HFFc6 (cell line): ENCODE data around the gene RDH14. TPM values are rescaled to one million over a fixed set of nuclear protein-coding genes. Genes with fewer than 3 reads are reported as not detected.

ENCODE experiments used
- DNase-seq: peaks from one replicate; pipeline ENCODE4 v3.0.0-alpha.2; 2018
- H3K27ac Mint-ChIP-seq: 2 replicates; pipeline ENCODE4 v1.8.0; 2020; ENCODE audit warnings: mild to moderate bottlenecking, mixed read lengths
- H3K27me3 Mint-ChIP-seq: 2 replicates; pipeline ENCODE4 v1.8.0; 2021; ENCODE audit warnings: mild to moderate bottlenecking, moderate library complexity, mixed read lengths; ENCODE audit not compliant: insufficient read depth
- H3K36me3 Mint-ChIP-seq: 2 replicates; pipeline ENCODE4 v1.8.0; 2021; ENCODE audit warnings: low read depth, mixed read lengths
- H3K4me1 Mint-ChIP-seq: 2 replicates; pipeline ENCODE4 v1.8.0; 2020; ENCODE audit warnings: low read depth, mixed read lengths
- H3K4me3 Mint-ChIP-seq: 2 replicates; pipeline ENCODE4 v1.8.0; 2020; ENCODE audit warnings: mild to moderate bottlenecking, moderate library complexity, mixed read lengths
- H3K9me3 Mint-ChIP-seq: 2 replicates; pipeline ENCODE4 v1.8.0; 2020; ENCODE audit warnings: mild to moderate bottlenecking, mixed read lengths
- CTCF ChIP-seq: fragments of 200-600 bp; sonication (generic); IDR thresholded peaks from 2 replicates; pipeline ENCODE4 v1.5.0; 2021; ENCODE audit warnings: antibody characterized with exemption, mild to moderate bottlenecking
- total RNA-seq, 6 experiments: library from RNA; stranded (reverse); fragmentation: NEBNext Ultra II Directional; extraction: Animal tissue kit (Norgen Biotek cat#: 25700); gene quantifications; 2 replicates in 1 of 6; 3 replicates in 5 of 6; pipeline ENCODE4 v1.2.3, GENCODE V29; 2021

RDH14 gene
- total RNA-seq, 6 experiments from 2014 or later: 15.0 to 21.6 (median 17.7) TPM

DNA sequence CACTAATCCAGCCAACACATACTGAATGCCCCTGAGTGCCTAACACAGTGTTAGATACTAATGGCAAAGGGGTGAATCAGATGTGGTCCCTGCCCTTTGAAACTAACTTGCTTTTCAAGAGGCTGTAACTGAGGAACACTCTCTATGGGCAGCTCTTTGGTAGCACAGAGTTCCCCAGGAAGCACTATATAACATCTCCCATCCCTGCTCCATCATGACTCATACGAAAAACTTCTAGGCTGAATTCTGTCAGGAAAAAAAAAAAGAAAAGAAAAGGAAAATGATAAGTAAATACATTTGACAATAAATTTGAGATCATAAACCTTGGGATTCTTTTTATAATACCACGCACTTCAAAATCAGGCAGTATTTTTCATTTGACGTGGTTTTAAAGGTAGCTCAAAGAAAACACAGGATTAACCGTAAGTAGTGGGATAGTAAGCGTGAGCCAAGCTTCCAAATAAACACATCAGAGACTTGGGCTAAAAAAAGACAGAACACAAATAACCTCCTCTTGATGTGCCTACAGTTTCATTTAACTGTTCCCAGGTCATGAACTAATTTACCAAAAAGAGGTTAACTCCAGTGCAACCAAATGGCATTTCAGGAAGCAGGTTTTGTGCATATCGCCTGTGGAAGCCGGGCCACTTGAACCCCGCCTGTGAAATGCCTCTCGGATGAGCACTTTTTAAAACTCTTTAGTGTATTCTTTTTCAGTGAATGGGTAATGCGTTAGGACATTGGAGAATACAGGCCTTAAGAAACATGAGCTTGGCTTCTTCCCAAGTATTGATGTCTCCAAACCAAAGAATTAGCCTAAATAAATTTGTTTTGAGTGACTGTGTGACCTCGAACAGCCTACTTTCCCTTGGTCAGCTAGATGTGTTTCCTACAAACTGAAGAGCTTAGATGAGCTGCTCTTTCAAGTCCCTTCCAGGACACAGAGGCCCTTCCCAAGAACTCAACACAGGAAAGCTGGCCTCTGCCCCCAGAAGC lies 42.0 kb downstream of the RDH14 start:
- no peaks in the 10 kb centered on the region for H3K27me3 Mint-ChIP-seq
- no peak for TF ChIP-seq CTCF
- peaks cover 83% of the 10 kb centered on the region for H3K4me1 Mint-ChIP-seq
- DNase-seq: peak; percentile 33
- peak overlapping the region; percentile 72 for H3K4me3 Mint-ChIP-seq
- H3K27ac Mint-ChIP-seq: peak overlapping the region; percentile 76
- H3K36me3 Mint-ChIP-seq: no peaks in the 10 kb centered on the region
- no peaks in the 10 kb centered on the region for H3K9me3 Mint-ChIP-seq

GRCh38 chr2:18517386-18517785 lies 43.1 kb downstream of the RDH14 start:
- Mint-ChIP-seq H3K27me3 (no peaks in the 10 kb centered on the region), H3K4me3 (no peak overlapping the region), H3K4me1 (peaks cover 73% of the 10 kb centered on the region)

DNA sequence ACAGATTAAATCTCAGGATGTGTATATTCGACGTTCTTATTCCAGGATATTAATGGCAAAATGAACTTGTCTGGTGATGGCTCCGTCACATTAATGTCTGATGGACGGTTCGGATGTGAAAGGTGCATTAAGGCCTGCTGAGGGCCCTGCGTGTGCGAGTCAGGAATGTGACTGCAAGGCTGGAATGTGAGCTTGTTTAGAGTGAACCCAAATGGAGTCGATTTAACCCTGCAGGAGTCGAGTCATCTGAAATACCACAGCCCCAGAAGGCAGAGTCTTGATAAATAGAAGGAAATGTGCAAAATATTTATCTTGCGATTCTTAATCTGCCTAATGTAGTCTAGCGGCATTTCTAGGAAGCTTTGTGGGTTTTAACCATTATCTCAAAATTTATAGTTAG lies 44.3 kb downstream of the RDH14 start:
- Mint-ChIP-seq H3K36me3 (no peaks in the 10 kb centered on the region), H3K27ac (peak overlapping the region; percentile 59), H3K4me1 (peaks cover 66% of the 10 kb centered on the region), H3K4me3 (peak overlapping the region; percentile 33), H3K9me3 (no peaks in the 10 kb centered on the region), H3K27me3 (peaks cover 2% of the 10 kb centered on the region; the same call in 1 of the 2 replicates)
- peak; percentile 63 for DNase-seq
- TF ChIP-seq CTCF: no peak

More at GRCh38 chr2:18517386-18517785, 43.1 kb downstream of the RDH14 start:
- Mint-ChIP-seq H3K9me3 (no peaks in the 10 kb centered on the region), H3K36me3 (no peaks in the 10 kb centered on the region), H3K27ac (no peak overlapping the region)
- TF ChIP-seq CTCF: no peak
- DNase-seq: no peak

DNA sequence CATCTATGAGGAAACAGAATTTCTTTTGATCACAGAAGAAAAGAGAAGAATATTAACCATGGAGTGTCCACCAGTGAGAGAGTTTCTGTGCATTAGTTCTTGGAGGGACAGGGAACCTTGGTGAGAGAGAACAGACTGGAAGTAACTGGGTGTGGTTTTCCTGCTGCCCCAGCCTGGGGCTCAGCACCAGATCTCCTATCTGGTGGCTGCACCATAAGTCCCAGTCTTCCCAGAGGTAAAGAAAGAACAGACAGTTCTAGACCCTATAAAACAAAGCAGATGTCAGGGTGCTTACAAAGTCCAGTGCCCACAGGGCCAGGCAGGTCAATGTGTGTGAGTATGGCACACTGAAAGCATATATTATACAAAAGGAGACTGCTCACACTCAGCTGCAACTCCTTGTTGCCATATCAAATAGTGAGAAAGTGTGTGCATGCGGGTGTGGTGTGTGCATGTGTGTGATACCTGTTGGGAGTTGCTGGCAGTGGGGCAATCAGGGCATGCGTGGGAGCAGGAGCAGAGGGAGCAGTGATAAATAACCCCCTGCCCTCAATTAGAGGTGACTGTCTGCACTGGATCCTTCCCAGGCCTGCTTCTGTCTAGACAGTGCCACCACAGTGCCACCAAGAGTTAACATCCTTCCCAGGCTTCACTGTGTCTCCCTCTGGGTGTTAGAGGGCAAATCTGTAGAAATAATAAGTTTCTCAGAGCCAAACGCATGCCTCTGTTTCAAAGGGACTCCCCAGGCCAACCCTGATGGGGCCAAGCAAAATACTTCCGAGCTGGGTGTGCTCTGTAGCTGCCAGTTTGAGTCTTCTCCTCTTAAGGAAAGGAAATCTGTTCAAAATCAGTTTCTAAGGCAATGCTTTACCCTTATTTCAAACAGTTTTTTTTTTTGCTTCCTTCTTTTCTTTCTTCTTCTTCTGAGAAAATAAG lies 45.7 kb downstream of the RDH14 start:
- DNase-seq: no peak
- no peak for TF ChIP-seq CTCF
- no peaks in the 10 kb centered on the region for H3K36me3 Mint-ChIP-seq
- H3K9me3 Mint-ChIP-seq: no peaks in the 10 kb centered on the region
- H3K4me1 Mint-ChIP-seq: peaks cover 55% of the 10 kb centered on the region
- H3K4me3 Mint-ChIP-seq: no peak overlapping the region
- H3K27me3 Mint-ChIP-seq: peaks cover 2% of the 10 kb centered on the region; the same call in 1 of the 2 replicates
- H3K27ac Mint-ChIP-seq: no peak overlapping the region

DNA sequence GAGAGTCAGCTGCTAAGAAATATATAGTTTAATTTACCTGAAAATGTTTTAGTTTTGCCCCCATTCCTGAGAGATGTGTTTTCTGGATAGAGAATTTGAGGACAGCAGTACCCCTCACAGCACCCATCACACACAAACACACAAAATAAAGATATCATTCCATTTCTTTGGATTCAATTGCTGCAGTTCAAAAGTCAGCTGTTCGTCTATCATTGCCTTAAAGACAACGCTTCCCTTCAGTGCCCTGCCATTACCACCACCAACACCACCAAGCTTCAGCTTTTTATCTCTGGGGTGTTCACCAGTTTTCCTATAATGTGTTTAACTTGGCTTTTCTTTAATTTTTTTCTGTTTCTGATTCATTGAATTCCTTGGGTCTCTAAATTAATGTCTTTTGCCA lies 49.7 kb downstream of the RDH14 start:
- TF ChIP-seq CTCF: no peak
- Mint-ChIP-seq H3K4me3 (no peak overlapping the region), H3K27me3 (peaks cover 4% of the 10 kb centered on the region), H3K27ac (no peak overlapping the region), H3K9me3 (no peaks in the 10 kb centered on the region), H3K4me1 (peaks cover 18% of the 10 kb centered on the region), H3K36me3 (no peaks in the 10 kb centered on the region)
- no peak for DNase-seq
